Measurements from ENCODE around the gene ATG9B. TPM values are rescaled to one million over a fixed set of nuclear protein-coding genes. Genes with fewer than 3 reads are reported as not detected.
A peak's percentile ranks its signal among the peaks of the same experiment; 100 is the strongest.

The ATG9B gene
- total RNA-seq, 1 donor from 2014 or later = 0.85 TPM

GRCh38 chr7:150994141-150994837 is 30.0 kb downstream of the ATG9B start:
- Mint-ChIP-seq H3K4me1 (ENCODE audit: unreplicated experiment) (peaks cover 16% of the 10 kb centered on the region), H3K27me3 (ENCODE audit: unreplicated experiment) (peaks cover 12% of the 10 kb centered on the region), H3K4me3 (ENCODE audit: unreplicated experiment) (peak overlapping the region; percentile 84), H3K36me3 (ENCODE audit: low read depth, unreplicated experiment) (peaks cover 37% of the 10 kb centered on the region), H3K27ac (ENCODE audit: unreplicated experiment) (peak overlapping the region; percentile 72), H3K9me3 (ENCODE audit: unreplicated experiment) (peaks cover 7% of the 10 kb centered on the region)
- TF ChIP-seq CTCF (IDR thresholded peaks at IDR 0.05; ENCODE audit: unreplicated experiment) = no peak
- DNase-seq (ENCODE audit: low spot score) = peak; percentile 68

- peak; percentile 79 for DNase-seq (ENCODE audit: low spot score)
- H3K27me3 Mint-ChIP-seq (ENCODE audit: unreplicated experiment) = peaks cover 12% of the 10 kb centered on the region
- peaks cover 22% of the 10 kb centered on the region for H3K4me1 Mint-ChIP-seq (ENCODE audit: unreplicated experiment)
- H3K9me3 Mint-ChIP-seq (ENCODE audit: unreplicated experiment) = peaks cover 7% of the 10 kb centered on the region
- peak overlapping the region; percentile 84 for H3K4me3 Mint-ChIP-seq (ENCODE audit: unreplicated experiment)
- no peak overlapping the region for H3K27ac Mint-ChIP-seq (ENCODE audit: unreplicated experiment)
- no peak for TF ChIP-seq CTCF (IDR thresholded peaks at IDR 0.05; ENCODE audit: unreplicated experiment)
- peaks cover 36% of the 10 kb centered on the region for H3K36me3 Mint-ChIP-seq (ENCODE audit: low read depth, unreplicated experiment)
Measured at GRCh38 chr7:150993511-150993910, 30.8 kb downstream of the ATG9B start.

- H3K4me1 Mint-ChIP-seq (ENCODE audit: unreplicated experiment) = peaks cover 26% of the 10 kb centered on the region
- H3K27ac Mint-ChIP-seq (ENCODE audit: unreplicated experiment) = peak overlapping the region; percentile 7
- TF ChIP-seq CTCF (IDR thresholded peaks at IDR 0.05; ENCODE audit: unreplicated experiment) = no peak
- peaks cover 7% of the 10 kb centered on the region for H3K9me3 Mint-ChIP-seq (ENCODE audit: unreplicated experiment)
- no peak overlapping the region for H3K4me3 Mint-ChIP-seq (ENCODE audit: unreplicated experiment)
- peaks cover 29% of the 10 kb centered on the region for H3K36me3 Mint-ChIP-seq (ENCODE audit: low read depth, unreplicated experiment)
- peaks cover 11% of the 10 kb centered on the region for H3K27me3 Mint-ChIP-seq (ENCODE audit: unreplicated experiment)
- peak; percentile 68 for DNase-seq (ENCODE audit: low spot score)
Measured at GRCh38 chr7:150992833-150993302, 31.4 kb downstream of the ATG9B start.

- TF ChIP-seq CTCF (IDR thresholded peaks at IDR 0.05; ENCODE audit: unreplicated experiment) = no peak
Measured at GRCh38 chr7:150992051-150992640, 32.1 kb downstream of the ATG9B start.

More at GRCh38 chr7:150992051-150992640, 32.1 kb downstream of the ATG9B start:
- Mint-ChIP-seq H3K9me3 (ENCODE audit: unreplicated experiment) (peaks cover 7% of the 10 kb centered on the region), H3K27me3 (ENCODE audit: unreplicated experiment) (peaks cover 5% of the 10 kb centered on the region), H3K36me3 (ENCODE audit: low read depth, unreplicated experiment) (peaks cover 23% of the 10 kb centered on the region), H3K27ac (ENCODE audit: unreplicated experiment) (no peak overlapping the region), H3K4me3 (ENCODE audit: unreplicated experiment) (no peak overlapping the region), H3K4me1 (ENCODE audit: unreplicated experiment) (peaks cover 23% of the 10 kb centered on the region)
- DNase-seq (ENCODE audit: low spot score) = no peak

Measured in endothelial cell (in vitro differentiated cells).